HG03103 (cell line): ENCODE measurements around the gene MLST8.

Experiments
- ATAC-seq: cut with Tn5 transposase; IDR thresholded peaks from one replicate; pipeline ENCODE4 v1.9.1; 2021; ENCODE audit warnings: low read depth; ENCODE audit not compliant: unreplicated experiment

MLST8 gene

DNA sequence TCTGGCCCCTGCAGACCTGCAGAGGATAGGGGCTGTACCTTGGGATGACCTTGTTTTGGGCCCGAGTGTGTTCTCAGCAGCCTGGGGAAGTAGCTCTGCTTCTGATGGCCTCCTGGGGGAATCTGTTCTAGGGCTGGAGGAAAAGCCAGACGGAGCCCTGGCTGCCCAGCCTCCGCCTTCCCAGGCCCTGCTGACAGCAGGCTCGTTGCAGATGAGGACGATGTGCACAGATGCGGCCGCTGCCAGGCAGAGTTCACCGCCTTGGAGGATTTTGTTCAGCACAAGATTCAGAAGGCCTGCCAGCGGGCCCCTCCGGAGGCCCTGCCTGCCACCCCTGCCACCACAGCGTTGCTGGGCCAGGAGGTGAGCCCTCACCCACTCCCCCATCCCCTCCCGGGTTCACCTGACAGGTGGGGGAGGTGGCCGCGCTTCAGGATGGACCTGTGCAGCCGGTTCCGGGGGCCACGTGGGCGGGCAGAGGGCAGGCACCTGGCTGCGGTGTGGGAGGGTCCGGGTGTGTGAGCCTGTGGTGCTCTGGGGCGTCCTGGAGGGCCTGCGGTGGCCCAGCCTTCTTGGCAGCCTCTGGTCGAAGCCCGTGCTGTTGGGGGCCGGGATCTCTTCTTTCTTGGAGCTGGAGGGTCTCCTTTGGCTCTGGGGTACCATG lies 23.0 kb downstream of the MLST8 start:
- no peak for ATAC-seq

DNA sequence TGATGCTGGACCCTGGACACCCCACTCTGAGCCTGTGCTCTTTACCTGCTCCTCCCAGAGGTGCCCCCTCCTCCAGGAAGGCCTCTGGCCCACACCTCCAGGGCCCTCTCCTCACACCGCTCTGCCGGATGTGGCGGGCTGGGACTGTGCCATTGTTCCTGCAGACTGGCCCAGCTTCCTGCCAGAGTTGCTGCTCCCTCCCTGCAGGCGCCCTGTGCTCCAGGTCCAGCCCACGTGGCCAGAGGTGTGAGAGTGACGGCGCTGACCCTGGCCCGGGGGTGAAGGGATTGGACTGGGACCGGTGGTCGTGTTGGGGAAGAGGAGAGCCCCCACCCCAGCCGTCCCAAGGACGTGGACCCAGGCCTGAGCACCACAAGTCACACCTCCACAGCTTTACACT lies 23.8 kb downstream of the MLST8 start:
- no peak for ATAC-seq

- ATAC-seq, result no peak
Observed at GRCh38 chr16:2229632-2230250, 24.5 kb downstream of the MLST8 start.

DNA sequence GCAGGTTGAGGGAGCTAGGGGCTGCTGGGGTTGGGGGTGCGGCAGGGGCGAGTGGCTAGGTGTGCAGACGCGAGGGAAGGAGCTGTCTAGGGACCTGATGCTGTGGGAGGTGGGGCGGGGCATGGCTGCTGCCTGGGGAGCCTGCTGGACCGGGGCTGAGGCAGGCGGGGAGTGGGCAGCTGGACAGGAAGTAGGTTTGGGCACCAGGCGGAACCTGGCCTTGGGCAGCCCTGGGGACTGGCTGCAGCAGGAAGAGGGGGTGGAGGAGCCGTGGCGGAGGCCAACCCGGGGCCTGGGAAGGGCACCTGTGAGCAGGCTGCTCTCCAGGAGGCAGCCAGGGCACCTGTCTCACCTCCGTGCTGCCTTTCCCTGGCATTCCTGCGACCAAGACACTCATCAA lies 25.1 kb downstream of the MLST8 start:
- ATAC-seq, result no peak

DNA sequence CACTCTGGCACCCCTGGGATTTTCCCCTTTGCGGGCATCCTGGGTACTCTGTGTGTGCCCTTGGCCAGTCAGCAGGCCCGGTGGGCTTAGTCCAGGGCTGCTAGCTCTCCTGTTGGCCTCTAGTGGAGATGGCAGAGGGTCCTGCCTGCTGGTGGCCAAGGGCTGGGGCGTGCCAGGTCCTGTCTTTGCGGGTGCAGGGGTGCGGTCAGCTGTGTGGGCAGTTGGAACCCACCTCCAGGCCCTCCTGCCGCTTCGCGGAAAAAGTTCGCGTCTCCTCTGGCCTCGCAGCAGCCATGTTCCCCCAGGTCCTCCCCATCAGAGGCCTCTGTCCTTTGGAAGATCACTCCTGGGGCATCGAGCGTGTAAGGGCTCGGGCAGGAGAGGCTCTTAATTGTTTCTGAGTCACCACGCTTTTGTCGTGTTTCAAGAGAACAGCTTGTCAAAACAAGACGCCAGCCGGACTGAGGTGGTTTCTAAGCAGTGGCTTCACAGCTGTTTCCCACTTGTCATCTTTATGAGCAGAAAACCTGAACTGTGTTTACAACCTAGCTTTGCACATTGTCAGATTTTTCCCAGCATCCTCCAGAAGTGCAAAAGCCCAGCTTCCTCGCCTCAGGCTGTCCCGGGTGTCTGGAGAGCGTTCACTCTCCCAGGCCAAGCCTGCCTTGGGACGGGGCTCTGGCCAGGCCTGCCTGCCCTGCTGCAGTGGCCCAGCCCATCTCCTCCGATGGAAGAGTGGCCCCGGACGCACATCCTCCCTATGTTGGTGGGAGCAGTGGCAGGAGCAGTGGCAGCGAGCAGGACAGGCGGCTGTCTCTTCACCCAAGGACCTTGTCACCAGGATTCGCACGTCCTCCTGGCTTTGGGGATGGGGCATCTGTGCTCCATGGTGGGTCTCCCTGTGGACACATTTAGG lies 26.0 kb downstream of the MLST8 start:
- ATAC-seq, result no peak

- ATAC-seq, result no peak
Observed at GRCh38 chr16:2232094-2232990, 27.1 kb downstream of the MLST8 start.

- no peak for ATAC-seq
Observed at GRCh38 chr16:2233046-2233775, 28.0 kb downstream of the MLST8 start.

GRCh38 chr16:2233872-2234812 lies 28.9 kb downstream of the MLST8 start:
- ATAC-seq, result no peak

GRCh38 chr16:2234813-2235170 lies 29.5 kb downstream of the MLST8 start:
- ATAC-seq, result no peak

DNA sequence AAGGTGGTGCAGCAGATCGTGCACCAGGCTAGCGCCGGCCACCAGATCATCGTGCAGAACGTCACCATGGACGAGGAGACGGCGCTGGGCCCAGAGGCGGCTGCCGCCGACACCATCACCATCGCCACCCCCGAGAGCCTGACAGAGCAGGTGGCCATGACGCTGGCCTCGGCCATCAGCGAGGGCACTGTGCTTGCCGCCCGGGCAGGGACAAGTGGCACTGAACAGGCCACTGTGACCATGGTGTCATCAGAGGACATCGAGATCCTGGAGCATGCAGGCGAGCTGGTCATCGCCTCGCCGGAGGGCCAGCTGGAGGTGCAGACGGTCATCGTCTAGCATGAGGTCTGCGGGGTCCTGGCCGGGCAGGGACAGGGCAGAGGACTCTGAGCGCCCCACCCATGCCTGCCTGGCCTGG lies 30.0 kb downstream of the MLST8 start:
- no peak for ATAC-seq

DNA sequence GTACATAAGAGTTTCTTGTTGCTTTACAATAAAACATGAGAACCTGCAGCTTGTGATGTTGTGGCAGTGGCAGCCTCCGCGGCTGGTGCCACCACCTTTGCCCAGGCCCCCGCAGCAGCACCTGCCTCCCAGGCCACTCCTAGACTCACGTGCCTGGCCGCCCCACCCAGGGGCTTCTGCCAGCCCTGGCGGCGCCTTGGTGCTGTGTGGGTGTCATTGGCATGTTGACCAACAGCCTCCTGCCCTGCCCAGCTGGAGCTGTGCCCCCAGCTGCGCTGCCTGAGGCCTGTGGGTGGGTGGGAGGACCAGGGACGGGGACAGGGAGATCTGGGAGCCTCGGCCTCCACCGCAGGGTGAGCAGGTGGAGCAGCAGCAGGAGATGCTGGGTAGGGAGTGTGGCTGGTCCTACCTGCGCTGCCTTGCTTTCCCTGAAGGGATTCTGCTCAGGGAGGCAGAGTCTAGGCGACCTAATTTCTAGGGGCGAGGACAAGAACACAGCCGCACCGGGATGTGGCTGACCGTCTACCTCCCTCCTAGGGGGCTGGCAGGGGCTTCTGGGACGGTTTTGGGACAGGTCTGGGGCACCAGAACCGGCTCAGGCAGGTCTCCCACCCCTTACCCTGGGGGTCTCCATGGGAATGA lies 30.6 kb downstream of the MLST8 start:
- no peak for ATAC-seq

GRCh38 chr16:2236337-2237101 lies 31.3 kb downstream of the MLST8 start, which contains the start of gene DNASE1L2:
Gene DNASE1L2, plus strand, starts transcription at chr16:2236444. Its CDS starts 373 bp downstream, at chr16:2236817.
- no peak for ATAC-seq

DNA sequence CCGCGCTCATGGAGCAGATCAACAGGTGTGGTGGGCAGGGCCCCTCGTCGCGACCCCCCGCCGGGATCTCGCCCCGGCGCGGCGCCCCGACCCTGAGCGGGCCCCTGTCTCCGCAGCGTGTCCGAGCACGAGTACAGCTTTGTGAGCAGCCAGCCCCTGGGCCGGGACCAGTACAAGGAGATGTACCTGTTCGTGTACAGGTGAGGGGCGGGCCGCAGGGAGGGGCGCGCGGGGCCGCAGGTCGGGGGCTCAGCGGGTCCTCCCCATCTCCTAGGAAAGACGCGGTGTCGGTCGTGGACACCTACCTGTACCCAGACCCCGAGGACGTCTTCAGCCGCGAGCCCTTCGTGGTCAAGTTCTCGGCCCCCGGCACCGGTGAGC lies 31.8 kb downstream of the MLST8 start:
- no peak for ATAC-seq

DNA sequence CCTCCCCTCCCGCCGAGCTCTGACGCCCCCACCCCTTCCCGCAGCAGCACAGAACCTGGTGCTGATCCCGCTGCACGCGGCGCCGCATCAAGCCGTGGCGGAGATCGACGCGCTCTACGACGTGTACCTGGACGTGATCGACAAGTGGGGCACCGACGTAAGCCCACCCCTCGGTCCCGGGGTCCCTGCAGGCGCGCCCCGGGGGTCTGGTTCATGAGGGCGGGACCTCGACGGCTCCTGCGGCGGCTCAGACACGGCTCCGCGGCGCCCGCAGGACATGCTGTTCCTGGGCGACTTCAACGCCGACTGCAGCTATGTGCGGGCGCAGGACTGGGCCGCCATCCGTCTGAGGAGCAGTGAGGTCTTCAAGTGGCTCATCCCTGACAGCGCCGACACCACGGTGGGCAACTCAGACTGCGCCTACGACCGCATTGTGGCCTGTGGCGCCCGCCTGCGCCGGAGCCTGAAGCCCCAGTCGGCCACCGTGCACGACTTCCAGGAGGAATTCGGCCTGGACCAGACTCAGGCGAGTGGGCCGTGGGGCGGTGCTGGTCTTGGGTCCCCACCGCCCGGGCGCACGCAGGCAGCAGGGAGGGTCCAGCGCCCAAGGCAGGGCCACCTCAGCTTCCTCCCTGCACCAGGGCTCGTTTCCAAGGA lies 32.4 kb downstream of the MLST8 start:
- no peak for ATAC-seq

GRCh38 chr16:2238150-2238837 lies 33.0 kb downstream of the MLST8 start:
- ATAC-seq, result no peak

- ATAC-seq, result no peak
Observed at GRCh38 chr16:2238838-2239675, 33.8 kb downstream of the MLST8 start.
